DMS53 (cell line): ENCODE data around the gene RGS9.
"Not testable (repeated sequence)": the region's sequence is repeated elsewhere in the genome, so short reads cannot be mapped to it uniquely, and the experiment has no call there.

Experiments
- DNase-seq: peaks from one replicate; lab custom pipeline; 2025; lab: John Stamatoyannopoulos, UW

Gene RGS9

GRCh38 chr17:65183736-65184135 lies 46.6 kb downstream of the RGS9 start:
- DNase-seq, result no peak

DNA sequence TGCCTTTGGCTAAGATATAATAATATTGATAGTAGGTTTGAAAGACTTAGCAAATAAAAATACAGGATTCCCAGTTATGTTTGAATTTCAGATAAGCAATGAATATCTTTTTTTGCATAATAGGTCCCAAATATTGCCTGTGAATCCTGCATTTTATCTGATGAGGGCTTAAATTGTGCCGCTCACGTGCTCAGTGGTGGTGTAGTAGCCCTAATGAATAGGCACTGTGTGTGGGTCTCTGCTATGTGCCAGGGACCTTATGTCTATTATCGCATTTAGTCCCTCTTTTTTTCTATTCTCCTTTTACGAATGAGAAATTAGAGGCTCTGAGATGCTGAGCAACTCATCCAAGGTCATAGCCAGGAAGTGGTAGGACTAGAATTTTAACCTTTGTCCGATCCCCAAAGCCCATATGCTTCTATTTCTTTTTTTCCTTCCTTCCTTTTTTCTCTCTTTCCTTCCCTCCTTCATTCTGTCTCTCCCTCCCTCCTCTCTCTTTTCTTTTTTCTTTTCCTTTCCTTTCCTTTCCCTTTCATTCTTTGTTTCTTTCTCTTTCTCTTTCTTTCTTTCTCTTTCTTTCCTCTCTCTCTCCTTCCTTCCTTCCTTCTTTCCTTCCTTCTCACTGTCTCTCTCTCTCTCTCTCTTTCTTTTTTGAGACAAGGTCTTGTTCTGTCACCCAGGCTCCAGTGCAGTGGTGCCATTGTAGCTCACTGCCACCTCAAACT lies 47.2 kb downstream of the RGS9 start:
- no peak for DNase-seq

DNA sequence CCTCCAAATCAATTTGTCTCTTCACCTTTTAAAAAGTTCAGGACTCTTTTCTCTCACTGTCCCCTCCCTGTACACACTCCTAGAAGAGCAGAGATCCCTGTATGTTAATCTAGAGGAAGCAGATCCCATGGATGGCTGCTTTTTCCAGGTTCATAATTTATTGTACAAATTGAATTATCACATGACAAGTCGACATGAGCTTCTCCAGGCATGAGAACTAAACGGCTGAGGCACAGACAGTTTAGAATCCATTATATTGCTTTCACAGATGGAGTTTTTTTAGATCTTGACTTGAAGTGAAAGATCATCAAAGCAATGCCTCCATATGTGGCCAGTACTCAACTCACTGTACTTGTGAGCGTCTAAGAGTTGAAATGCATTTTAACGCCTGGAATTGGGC lies 47.9 kb downstream of the RGS9 start:
- no peak for DNase-seq

DNA sequence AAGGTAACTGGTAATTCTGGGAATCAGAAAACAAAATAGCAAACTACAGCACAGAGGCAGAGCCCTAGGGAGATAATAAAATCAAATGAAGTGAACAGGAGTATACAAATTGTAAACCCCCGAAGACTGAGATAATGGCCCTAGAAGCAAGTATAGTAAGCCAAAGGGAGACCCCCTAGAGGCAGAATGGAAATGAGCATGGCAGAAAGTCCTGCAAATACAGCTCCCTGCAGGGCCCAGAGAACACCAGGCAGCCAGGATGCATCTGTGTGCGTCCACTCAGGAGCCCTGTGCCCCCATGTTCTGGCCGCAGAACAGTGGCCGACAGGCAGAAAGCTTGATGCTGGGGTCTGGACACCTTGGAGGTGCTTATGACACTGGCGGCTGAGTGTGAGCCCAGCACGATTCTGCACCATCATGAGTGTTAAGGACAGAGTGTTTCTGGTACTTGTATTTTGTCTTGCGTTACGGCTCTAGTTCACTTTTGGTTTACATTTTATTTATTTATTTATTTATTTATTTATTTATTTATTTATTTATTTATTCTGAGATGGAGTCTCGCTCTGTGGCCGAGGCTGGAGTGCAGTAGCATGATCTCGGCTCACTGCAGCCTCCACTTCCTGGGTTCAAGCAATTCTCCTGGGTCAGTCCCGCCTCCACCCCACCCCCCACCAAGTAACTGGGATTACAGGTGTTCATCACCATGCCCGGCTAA lies 48.7 kb downstream of the RGS9 start:
- no peak for DNase-seq

DNA sequence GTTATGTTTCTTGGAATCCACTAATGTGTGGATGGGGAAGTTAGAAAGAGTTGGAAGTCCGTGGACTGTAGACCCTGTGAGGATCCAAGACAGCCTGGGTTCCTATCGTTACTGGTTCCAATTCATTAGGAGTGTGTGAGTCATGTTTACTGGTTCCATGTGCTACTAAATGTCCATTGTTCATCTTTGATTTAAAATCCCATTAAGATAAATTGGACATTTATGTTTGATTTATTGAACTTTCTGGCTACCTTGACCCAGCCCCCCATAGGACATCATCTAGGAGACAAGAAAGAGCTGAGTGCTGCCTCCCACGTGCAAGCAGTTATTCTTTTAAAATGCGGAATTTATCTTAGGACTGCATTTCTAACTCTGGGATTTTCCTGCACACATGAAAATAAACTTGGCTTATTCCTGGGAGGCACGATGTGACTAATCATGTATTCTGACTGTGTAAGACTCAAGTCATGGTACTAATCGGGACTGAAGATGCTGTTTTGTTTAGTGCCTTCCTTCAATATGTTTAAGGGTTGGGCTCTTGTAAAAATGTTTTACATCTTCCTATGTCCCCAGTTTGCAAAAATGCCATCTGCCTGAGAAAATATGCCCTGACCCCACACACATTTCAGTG lies 53.4 kb downstream of the RGS9 start:
- DNase-seq, result no peak

- no peak for DNase-seq
Measured at GRCh38 chr17:65191811-65192740, 54.9 kb downstream of the RGS9 start.

DNA sequence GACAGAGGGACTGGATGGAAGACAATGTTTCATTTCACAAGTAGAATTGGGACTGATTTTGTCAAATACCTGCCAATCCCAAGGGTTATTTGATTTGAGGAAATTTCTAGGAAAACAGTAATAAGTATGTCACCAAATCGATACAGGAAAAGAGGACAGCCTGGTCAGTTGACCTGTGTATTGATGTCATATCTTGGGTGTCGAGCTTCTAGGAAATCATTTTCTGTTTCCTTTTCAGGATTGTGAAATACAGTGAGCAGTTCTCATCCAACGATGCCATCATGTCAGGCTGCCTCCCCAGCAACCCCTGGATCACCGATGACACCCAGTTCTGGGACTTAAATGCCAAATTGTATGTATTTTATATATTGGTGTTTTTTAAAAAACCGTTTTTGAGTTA lies 56.1 kb downstream of the RGS9 start:
- no peak for DNase-seq

DNA sequence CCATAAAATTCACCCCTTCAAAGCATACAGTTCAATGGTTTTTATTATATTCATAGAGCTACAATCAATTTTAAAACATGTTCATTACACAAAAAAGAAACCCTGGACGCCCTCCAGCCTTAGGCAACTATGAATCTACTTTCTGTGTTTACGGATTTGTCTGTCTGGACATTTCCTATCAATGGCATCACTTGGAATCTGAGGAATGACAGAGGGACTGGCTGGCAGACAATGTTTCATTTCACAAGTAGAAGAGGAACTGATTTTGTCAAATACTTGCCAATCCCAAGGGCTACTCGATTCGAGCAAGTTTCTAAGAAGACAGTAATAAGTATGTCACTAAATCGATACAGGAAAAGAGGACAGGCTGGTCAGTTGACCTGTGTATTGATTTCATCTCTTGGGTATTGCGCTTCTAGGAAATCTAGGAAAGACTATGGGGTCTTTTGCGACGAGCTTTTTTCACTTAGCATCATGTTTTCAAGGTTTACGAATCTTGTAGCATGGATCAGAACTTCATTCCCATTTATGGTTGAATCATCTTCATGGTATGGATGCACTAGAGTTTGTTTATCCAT lies 56.6 kb downstream of the RGS9 start:
- no peak for DNase-seq

DNA sequence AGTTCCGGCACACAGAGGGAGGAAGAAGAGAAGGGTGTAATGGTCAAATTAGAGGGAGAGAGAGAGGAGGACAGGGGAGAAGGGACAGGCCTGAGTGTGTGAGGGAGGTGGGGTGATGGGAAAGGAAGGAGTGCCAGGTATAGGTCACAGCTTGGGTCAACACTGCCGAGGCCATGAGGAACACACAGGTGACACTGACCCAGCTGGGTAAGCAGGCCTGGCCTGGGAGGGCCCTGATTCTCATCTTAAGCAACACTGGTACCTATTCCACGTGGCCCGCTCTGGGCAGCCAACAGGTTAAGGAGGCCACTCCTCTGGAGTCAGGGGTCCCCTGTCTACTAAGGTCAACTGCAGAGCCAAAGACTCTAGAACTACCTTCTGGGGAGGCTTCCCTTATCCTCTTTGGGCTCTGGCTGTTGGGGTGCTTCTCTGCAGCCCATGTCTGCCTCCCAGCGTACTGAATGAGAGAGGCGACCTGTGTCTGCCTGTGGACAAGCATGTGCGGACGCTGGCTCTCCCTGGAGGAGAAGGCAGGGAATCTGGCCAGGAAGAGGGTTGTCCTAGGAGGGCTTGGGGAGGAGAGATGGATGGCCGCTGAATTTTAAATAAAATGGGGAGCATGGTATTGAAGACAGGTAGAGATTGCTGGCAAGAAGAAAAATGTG lies 57.6 kb downstream of the RGS9 start:
- no peak for DNase-seq

- no peak for DNase-seq
Measured at GRCh38 chr17:65195716-65196115, 58.5 kb downstream of the RGS9 start.

DNA sequence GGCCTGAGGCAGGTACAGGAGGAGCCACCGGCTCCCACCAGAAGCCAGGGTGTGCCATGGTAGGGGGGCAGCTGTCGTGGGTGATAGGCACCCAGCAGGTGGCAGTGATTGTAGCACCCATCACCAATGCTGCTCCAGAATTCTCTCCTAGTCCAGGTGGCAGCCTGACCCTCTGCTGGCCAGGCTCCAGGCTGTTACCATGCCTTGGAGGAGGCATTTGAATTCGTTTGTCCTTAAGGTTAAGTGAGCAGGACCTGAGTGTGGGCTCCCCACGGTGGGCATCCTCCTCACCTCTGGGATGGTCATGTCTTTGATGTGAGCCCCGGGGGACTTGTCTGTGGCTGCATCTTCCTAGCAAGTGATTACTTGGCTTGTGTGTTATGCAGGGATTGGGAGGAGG lies 59.4 kb downstream of the RGS9 start:
- DNase-seq, result no peak

DNA sequence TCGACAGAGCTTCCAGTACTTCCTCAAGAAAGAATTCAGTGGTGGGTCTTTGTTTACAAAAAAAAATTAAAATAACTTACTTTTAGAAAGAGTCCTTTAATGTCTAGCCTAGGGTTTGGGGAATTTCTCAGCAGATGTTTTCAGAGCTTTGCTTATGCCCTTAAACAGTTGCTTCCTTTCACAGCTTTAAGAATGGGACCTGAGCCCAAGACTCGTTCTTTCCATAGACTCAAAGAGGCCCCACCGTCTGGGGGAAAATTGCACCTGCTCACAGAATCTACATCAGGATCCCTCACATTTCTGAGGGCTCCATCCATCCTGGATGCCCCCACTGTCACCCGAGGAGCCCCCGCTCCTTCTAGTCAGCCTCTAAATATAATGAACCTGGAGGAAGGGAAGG lies 60.0 kb downstream of the RGS9 start:
- DNase-seq, result no peak

DNA sequence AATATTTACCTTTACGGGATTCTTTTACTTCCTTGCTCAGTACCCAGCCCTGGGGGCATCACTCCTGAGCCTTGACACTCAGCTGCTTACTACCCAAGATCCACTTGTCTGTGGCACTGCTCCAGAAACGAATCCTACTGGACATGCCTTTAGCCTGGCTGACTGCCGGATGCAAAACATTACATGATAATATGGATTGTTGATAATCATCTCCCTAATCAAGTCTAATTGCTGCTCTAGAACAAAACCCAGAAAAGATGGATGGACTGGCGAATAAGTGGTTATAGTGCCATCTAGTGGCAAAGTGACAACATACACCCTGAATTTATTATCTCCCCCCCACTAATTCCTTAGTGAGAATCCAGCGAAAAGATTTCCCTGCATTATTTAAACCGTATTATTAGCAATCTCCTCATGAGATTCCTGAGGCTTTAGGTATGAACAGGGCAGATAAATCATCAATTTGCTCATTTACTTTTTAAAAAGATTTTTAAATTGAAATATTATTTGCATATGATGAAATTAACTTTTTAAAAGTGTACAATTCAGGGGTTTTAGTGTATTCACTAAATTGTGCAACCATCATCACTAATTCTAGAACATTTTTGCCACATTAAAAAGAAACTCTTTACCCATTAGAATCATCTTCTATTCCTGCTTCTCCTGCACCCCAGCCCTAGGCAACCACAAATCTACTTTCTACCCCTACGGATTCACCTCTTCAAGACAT lies 61.6 kb downstream of the RGS9 start:
- DNase-seq, result peak; percentile 65

DNA sequence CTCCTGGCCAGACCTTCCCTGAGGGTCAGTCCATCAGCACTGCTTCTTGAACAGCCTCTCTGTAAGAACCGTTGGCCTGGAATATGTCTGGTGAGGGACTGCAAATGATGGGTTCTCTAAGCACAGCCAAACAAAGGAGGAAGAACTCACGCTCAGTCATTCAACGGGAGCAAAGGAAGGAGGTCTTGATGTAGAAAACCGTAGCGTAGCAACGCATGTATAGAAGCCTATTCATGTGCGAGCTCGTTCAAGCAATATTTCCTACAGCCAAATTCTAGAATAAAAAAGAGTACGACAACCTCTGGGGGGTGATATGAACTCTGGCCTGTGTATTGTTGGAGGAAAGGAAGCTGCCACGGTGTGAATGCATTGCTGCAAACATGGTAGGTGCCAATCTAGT lies 64.2 kb downstream of the RGS9 start:
- DNase-seq, result no peak

- DNase-seq, result no peak
Measured at GRCh38 chr17:65202844-65203571, 65.8 kb downstream of the RGS9 start.

GRCh38 chr17:65204001-65204400 lies 66.8 kb downstream of the RGS9 start:
- DNase-seq, result no peak

DNA sequence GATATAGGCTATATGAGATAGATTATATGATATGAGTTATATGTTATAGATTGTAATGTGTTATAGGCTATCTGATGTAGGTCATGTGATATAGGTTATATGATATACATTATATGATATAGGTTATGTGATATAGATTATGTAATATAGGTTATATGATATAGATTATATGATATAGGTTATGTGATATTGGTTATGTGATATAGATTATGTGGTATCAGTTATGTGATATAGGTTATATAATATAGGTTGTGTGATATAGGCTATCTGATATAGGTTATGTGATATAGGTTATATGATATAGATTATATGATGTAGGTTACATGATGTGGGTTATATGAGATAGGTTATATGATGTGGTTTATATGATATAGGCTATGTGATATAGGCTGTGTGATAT lies 68.5 kb downstream of the RGS9 start:
- no peak for DNase-seq

DNA sequence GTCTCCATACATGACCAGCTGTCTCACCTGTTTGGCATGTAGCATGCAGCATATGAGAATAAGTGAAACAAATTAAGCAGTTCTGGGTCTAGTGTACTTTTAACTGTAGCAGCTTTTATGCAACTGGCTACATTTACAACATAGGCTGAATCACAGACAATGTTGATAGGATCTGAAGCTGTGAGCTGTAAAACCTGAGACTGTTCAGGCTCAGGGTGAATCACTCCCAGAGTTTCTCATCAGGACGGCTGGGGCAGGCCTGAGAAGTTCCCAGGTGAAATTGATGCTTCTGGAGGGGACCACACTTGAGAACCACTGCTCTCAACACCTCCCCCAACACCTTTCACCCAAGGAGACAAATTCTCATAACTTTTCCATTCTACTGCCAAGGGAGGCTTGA lies 70.3 kb downstream of the RGS9 start:
- DNase-seq, result not testable (repeated sequence)

GRCh38 chr17:65208717-65209116 lies 71.5 kb downstream of the RGS9 start:
- no peak for DNase-seq

DNA sequence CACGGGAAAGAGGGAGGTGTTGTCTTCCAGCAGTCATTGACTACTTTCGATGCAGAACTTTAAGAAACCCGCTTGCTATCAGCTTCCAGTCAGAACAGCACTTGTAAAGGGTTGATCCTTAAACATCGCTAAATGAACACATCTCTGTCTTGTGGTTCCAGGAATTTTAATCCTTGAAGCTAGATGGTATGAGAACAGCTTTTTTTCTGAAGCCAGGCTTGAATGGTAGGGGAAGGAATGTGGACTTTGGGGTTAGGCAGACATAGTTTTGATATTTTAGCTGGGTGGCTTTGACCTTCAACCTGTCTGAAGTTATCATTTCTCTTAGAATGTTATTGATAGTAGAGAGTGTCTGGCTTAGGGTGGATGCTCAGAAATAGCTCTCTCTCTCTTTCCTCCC lies 81.1 kb downstream of the RGS9 start:
- no peak for DNase-seq
